Activated T-cell treated with anti-CD3 and anti-CD28 coated beads, Interleukin-2, amount 50 U/mL, for 1 hour (primary cell): Measurements from ENCODE around the gene LDLRAD4.

Source experiments
- DNase-seq: peaks from one replicate; pipeline ENCODE4 v3.0.0-alpha.2; 2020

The LDLRAD4 gene

GRCh38 chr18:13289481-13290205 lies 71.1 kb downstream of the LDLRAD4 start:
- DNase-seq = no peak

GRCh38 chr18:13290856-13291271 lies 72.3 kb downstream of the LDLRAD4 start:
- no peak for DNase-seq

- no peak for DNase-seq
These were observed 72.7 kb downstream of the LDLRAD4 start for GRCh38 chr18:13291299-13291698.

GRCh38 chr18:13291745-13292447 lies 73.3 kb downstream of the LDLRAD4 start:
- DNase-seq = no peak

DNA sequence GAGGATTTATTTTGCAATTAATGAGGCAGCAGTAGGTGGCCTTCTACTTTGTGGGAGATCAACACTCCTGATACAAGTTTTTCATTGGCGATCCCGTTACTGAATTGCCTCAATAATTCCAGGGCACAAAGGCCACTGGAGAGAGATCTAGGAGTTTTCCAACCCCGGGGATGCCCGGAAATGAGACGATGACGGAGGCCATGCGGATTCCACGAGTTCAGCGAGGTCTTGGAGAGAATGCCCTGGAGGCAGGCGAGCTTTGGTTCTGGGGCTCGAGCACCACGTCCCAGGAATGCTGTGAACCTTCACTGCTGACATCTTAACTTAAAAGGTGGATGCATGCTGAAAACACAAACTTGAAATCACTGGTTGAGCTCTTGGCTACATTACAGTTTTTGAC lies 74.2 kb downstream of the LDLRAD4 start:
- DNase-seq = no peak

DNA sequence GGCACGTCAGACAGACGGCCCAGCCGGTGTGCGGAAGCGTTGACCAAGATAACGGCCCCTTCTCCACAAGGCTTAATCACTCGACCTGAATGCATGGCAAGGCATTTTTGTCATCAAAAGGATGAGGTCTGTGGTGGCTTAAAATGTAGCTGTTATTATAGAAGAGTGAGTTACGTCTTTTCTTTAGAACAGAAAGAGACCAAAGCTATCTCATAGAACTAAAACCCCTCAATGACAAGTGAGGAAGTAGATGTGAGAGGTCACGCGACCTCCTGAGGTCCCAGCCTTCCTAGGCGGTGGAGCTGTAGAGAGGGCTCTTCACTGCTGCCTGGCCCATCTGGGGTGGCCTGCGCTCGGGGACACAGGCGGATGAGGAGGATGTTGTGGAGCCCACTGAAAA lies 75.7 kb downstream of the LDLRAD4 start:
- no peak for DNase-seq

GRCh38 chr18:13295894-13296293 lies 77.3 kb downstream of the LDLRAD4 start:
- no peak for DNase-seq

GRCh38 chr18:13296867-13297574 lies 78.5 kb downstream of the LDLRAD4 start:
- no peak for DNase-seq

DNA sequence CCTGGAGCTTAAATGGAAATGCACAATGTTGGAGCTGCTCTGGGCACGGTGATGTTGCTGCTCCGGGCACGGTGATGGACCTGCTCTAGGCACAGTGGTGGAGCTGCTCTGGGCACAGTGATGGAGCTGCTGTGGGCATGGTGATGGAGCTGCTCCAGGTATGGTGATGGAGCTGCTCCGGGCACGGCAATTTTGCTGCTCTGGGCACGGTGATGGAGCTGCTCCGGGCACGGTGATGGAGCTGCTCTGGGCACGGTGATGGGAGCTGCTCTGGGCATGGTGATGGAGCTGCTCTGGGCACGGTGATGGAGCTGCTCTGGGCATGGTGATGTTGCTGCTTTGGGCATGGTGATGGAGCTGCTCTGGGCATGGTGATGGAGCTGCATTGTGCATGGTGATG lies 79.7 kb downstream of the LDLRAD4 start:
- DNase-seq = no peak

- DNase-seq = no peak
These were observed 81.5 kb downstream of the LDLRAD4 start for GRCh38 chr18:13300029-13300428.

DNA sequence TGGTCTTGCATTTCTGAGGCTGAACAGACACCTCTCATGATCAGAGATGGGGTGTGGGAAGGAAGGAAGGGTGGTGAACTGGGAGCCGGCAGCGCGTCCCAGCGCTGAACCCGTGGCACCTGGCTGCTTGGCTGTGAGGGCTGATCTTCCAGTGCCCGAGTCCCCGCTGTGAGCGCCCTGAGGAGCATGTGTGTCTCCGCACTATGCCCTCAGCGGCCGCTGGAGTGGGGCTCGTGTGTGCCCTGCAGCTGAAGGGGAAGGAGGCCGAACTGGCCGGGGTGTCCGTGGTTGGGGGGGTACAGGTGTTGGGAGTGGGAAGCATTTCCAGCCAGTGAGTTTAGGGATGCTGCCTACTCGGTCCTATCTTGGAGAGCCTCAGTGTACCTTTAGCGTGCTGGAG lies 82.2 kb downstream of the LDLRAD4 start:
- no peak for DNase-seq

DNA sequence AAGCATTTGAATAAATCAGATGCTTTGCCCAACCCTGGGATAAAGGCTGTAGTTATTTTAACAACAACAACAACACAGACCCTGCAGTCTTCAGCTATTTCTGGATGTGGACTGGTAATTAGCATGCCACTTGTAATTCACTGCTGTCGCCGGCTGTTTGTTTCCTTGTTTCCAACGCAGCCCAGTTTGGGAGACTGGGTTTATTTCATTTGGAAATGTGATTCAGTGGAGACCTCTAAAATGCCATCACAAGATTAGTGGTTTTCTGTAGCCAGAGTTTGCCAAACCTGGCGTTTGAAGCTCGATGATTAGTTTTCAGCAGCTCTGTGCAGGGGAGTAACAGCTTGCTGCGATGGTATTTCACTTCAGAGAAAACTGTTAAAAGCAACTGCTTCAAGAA lies 83.5 kb downstream of the LDLRAD4 start:
- DNase-seq = no peak

DNA sequence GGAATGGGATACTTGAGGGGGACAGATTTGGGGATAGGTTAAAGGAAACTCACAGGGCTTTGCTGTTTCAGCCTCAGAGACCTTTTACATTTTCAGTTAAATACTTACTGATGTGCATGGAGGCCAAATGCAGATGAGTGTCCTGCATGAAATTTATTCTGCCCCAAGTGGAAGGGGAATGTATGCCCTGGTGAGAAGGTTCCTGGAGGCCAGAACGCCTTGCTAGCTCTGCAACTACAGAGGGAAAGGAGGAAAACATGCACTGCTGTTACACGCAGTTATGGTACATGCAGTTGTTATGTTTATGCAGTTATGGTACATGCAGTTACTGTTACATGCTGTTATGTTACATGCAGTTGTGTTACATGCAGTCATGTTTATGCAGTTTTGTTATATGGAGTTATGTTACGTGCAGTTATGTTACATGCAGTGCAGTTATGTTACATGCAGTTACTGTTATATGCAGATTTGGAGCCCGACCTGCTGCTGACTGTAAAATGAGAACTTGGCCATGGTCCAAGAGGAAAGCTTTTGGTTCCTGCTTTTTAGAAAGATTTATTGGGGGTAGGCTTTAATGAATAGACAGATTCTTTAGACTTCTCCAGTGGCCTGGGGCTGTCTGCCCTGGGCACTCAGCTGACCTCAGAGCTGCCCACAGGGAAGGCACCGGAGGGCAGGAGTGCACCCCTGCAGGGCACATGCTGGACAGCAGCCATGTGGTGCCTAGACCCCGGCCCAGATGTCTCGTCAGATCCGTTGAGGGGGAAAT lies 84.1 kb downstream of the LDLRAD4 start:
- DNase-seq = no peak

- DNase-seq = no peak
These were observed 85.3 kb downstream of the LDLRAD4 start for GRCh38 chr18:13303756-13304364.

DNA sequence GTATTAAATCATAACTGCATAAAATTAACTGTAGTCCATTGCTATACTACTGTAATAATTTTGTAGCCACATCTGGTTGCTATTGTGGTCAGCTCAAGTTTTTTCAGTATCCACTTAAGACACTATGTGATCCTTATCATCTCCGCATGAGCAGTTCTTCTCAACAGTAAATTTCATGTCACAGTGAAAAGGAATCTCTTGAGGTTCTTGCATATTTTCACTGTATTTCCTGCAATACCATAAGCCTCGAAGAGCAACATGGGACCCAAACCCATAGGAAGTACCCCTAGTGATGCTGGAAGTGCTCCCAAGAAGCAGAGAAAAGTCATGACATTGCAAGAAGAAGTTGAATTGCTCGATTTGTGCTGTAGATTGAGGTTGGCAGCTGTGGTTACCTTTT lies 86.7 kb downstream of the LDLRAD4 start:
- no peak for DNase-seq

- DNase-seq = no peak
These were observed 88.0 kb downstream of the LDLRAD4 start for GRCh38 chr18:13306583-13306982.

- no peak for DNase-seq
These were observed 89.8 kb downstream of the LDLRAD4 start for GRCh38 chr18:13308369-13308768.

DNA sequence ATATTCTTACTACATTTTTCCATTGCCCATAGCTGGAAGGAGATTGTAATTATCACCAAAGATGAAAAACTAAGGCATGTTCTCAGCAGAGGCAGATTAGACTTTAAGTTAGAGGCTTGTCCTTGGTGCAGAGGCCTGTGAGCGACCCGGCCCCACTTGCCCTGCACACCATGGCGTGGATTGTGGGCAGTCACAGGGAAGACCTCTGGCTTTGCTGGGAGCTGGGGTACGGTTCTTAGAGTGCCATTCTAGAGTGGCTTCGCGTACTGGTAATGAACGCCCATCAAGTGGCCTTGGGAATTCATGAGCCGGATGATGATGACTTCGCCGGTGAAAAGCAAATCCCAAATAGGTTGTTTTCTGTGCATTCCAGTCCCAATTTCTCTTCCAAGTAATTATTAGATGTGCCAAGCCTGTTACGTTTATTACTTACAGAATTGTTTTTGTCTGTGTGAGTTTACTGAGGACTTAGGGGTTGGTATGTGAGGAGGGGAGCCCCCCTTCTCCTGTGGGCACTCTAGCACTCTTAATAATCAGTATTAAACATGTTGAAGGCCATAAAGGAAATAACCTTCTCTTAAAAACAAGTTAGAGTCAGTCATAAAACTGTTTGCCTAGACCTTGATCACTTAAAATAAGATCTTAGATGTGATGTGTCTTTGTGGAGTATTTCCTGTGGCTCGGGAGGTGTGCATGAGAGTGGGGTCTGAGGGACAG lies 90.6 kb downstream of the LDLRAD4 start:
- no peak for DNase-seq

GRCh38 chr18:13309748-13310670 lies 91.4 kb downstream of the LDLRAD4 start:
- no peak for DNase-seq

DNA sequence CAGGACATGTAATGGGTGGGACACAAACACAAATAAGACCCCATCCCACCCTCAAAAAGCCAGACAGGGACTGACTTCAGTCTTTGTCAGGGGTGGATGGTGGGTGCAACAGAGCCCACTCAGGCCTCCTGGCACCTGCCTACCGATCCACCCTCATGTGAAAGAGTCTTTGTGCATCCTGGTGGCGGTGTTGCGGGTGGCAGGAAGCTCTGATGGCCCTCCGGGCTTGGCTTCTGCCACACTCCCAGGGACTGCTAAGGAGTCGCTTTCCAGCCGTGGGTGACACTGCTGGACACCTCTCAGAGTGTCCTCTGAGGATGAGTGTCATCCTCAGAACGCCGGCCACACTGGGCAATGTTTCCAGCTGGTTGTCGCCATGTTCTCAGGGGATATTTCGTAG lies 92.6 kb downstream of the LDLRAD4 start:
- DNase-seq = no peak

GRCh38 chr18:13312515-13312914 lies 94.0 kb downstream of the LDLRAD4 start:
- no peak for DNase-seq
